Heart right ventricle (tissue), 16 donors: ENCODE data around the gene COL26A1. TPM values are rescaled to one million over a fixed set of nuclear protein-coding genes. Genes with fewer than 3 reads are reported as not detected.

Source experiments
- ATAC-seq, 8 donors: fragments of 200-7000 bp; cut with Tn5 transposase; one replicate each; pipeline ENCODE4 v1.9.1; 2020; ENCODE audit warnings: mild to moderate bottlenecking in 8 of 8, moderate library complexity in 8 of 8, moderate number of reproducible peaks in 1 of 8
- DNase-seq, 2 donors: peaks; one replicate each; pipeline ENCODE4 v3.0.0-alpha.2; 2020
- H3K27ac ChIP-seq, 10 donors: fragments of 200-600 bp; sonication (generic) in 2 of 10; one replicate each; pipeline versions ENCODE4 v1.5.0 to v1.8.0; 2020 to 2022; ENCODE audit warnings: mild to moderate bottlenecking in 3 of 10
- H3K27me3 ChIP-seq, 7 donors: fragments of 200-600 bp; one replicate each; pipeline ENCODE4 v1.8.0; 2021 to 2022; ENCODE audit warnings: mild to moderate bottlenecking in 2 of 7
- H3K36me3 ChIP-seq, 9 donors: fragments of 200-600 bp; sonication (generic) in 1 of 9; one replicate each; pipeline versions ENCODE4 v1.5.0 to v1.8.0; 2020 to 2022; ENCODE audit warnings: mild to moderate bottlenecking in 2 of 9
- H3K4me1 ChIP-seq, 9 donors: fragments of 200-600 bp; sonication (generic) in 1 of 9; one replicate each; pipeline versions ENCODE4 v1.5.0 to v1.8.0; 2020 to 2022; ENCODE audit warnings: mild to moderate bottlenecking in 4 of 9
- H3K4me3 ChIP-seq, 10 donors: fragments of 200-600 bp; sonication (generic) in 2 of 10; one replicate each; pipeline versions ENCODE4 v1.5.0 to v1.8.0; 2020 to 2022; ENCODE audit warnings: mild to moderate bottlenecking in 7 of 10, moderate library complexity in 2 of 10
- H3K9me3 ChIP-seq, 11 donors: fragments of 200-600 bp in 10 of 11; sonication (generic) in 2 of 11; one replicate each; pipeline versions ENCODE4 v1.5.0 to v1.8.0; 2013 to 2022; ENCODE audit warnings: mild to moderate bottlenecking in 2 of 11, control low read depth in 1 of 11, moderate library complexity in 1 of 11
- WGBS, 2 donors: extraction: QIAGEN DNeasy Blood & Tissue Kit; methylation state at CpG; one replicate each; pipeline ENCODE4 v1.1.7; 2013; ENCODE audit warnings: inconsistent platforms in 1 of 2; 5-methylcytosine and 5-hydroxymethylcytosine counted together
- intact Hi-C, 10 donors: fragments of 100-400 bp; cut with DNase I; formaldehyde crosslinking; loops; one replicate each; pipeline versions ENCODE4 v1.11.1 to v1.14.2; 2022
- polyA plus RNA-seq, 2 donors: library from polyadenylated mRNA; stranded (reverse); fragments of 200-250 nt; gene quantifications; one replicate each; pipeline ENCODE4 v1.2.3, GENCODE V29; 2013
- total RNA-seq, 10 donors: library from RNA; stranded (reverse); fragmentation: NEBNext Ultra II Directional in 3 of 10; extraction: Animal tissue kit (Norgen Biotek cat#: 25700) in 3 of 10; gene quantifications; one replicate each; pipeline versions ENCODE4 v1.2.1 to v1.2.4, GENCODE V29; 2021 to 2023
- TF ChIP-seq, protein P1 (sequence below), 9 donors: fragments of 200-600 bp; sonication (generic) in 2 of 9; IDR thresholded peaks; one replicate each; pipeline versions ENCODE4 v1.5.0 to v1.8.0; 2021 to 2022; ENCODE audit warnings: antibody characterized with exemption in 9 of 9, mild to moderate bottlenecking in 5 of 9, moderate library complexity in 1 of 9
- donor health status: Arrhythmogenic right ventricular cardiomyopathy.
- donor health status: ischemic (EF 13 %, LVEDD 7.1; RV severe dilation, severe dysfunction).
- donor health status: healthy with polysubstance abuse.
- donor health status: DM: no; HTN: yes; CAD: no.
- donor health status: DM: no; HTN: no; CAD: no.
- donor health status: ischemic (EF 25% LVEDD 6.9; RV normal size, moderate dysfunction).
- donor health status: ischemic (EF 25% LVEDD 5.7; RV mildly dilated, moderate dysfunction).
- donor health status: healthy.
- donor health status: DM: yes; HTN: yes; CAD: no.
- donor health status: Ischemic cardiomyopathy.
- donor health status: ischemic (EF 35%, LVEDD 5.7; RV mildly dilated, moderate dysfunction).
- donor health status: nonischemic (EF 11% LVEDD 7.7; RV severe dilation, severe dysfunction).
- donor health status: DM: yes; HTN: yes; CAD: no.
- donor health status: PGD.
- donor health status: ischemic (EF 29% LVEDD 5.4; RV normal size, mild dysfunction).
- donor health status: nonischemic (EF 23%, LVEDD 6.1; RV moderate dilation, normal function).

Gene COL26A1
- total and polyA plus RNA-seq, 12 donors = 0.07 to 0.50 TPM; not detected in 10

DNA sequence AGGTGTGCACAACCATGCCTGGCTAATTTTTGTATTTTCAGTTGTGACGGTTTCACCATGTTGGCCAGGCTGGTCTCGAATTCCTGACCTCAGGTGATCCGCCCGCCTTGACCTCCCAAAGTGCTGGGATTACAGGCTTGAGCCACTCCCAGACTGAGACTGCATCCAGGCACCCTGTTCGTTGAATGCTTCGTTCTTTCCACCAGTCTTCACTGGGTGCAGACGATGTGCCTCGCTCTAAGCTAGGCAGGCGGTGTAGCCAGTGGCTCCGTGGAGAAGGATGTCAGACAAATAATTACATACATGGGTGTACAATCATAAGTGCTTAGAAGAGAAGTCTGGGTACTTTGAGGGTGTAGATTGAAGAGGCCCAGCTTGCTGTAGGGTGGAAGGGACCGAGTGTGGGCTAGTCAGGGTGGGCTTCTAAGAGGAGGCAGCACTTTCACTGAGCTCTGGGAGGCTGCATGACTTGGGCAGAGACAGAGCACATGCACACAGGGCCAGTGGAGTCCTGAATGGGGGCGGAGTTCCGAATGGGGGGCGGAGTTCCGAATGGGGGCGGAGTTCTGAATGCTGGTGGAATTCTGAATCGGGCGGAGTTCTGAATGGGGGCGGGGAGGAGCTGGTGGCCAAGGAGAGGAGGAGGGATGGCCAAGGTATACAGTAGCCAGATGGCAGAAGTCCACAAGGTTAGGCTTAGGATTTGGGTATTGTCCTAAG is 74.3 kb downstream of the COL26A1 start:
- DNase-seq (no peak), ATAC-seq (no peak)
- no peak overlapping the region for H3K27ac ChIP-seq
- TF ChIP-seq, protein P1, sequence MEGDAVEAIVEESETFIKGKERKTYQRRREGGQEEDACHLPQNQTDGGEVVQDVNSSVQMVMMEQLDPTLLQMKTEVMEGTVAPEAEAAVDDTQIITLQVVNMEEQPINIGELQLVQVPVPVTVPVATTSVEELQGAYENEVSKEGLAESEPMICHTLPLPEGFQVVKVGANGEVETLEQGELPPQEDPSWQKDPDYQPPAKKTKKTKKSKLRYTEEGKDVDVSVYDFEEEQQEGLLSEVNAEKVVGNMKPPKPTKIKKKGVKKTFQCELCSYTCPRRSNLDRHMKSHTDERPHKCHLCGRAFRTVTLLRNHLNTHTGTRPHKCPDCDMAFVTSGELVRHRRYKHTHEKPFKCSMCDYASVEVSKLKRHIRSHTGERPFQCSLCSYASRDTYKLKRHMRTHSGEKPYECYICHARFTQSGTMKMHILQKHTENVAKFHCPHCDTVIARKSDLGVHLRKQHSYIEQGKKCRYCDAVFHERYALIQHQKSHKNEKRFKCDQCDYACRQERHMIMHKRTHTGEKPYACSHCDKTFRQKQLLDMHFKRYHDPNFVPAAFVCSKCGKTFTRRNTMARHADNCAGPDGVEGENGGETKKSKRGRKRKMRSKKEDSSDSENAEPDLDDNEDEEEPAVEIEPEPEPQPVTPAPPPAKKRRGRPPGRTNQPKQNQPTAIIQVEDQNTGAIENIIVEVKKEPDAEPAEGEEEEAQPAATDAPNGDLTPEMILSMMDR (IDR thresholded peaks at IDR 0.05) = no peak
- 65 to 69% methylated on average over 19 of the region's 19 CpGs for WGBS, 2 donors
- H3K4me3 ChIP-seq = no peak overlapping the region
- intact Hi-C loops = no loop called here
- H3K9me3 ChIP-seq = no peaks in the 10 kb centered on the region
- H3K4me1 ChIP-seq = no peaks in the 10 kb centered on the region
- H3K27me3 ChIP-seq = peaks cover 0 to 80% (median 30%) of the 10 kb centered on the region in 7 donors
- no peaks in the 10 kb centered on the region for H3K36me3 ChIP-seq

DNA sequence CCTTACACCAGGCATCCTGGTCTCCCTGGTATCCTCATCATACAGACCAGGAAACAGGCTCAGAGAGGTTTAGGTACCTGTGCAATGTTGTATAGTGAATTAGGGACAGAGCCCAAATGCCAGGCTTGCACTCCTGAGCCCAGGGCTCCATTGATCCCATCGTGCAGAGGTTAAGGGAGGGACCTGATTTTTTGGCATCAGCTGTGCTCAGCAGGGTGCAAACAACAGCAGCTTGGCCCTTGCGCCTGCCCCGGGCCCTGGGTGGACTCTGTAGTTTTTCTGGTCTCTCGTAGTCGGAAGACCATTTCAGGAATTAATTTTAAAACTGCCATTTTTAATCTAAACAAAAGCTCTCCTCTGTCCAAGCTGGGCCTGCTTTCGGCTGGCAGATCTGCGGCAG is 79.2 kb downstream of the COL26A1 start:
- TF ChIP-seq, protein P1 (IDR thresholded peaks at IDR 0.05) = no peak
- Histone ChIP-seq H3K36me3 (no peaks in the 10 kb centered on the region), H3K4me3 (no peak overlapping the region), H3K27me3 (peaks cover 0 to 65% (median 4%) of the 10 kb centered on the region in 7 donors), H3K4me1 (no peaks in the 10 kb centered on the region), H3K27ac (no peak overlapping the region), H3K9me3 (no peaks in the 10 kb centered on the region)
- intact Hi-C loops = loop anchor here in 1 of 10 donors (1.0 kb wide), 1 partner anchor 23 kb away; no protein-coding TSS in a partner anchor
- DNase-seq (no peak), ATAC-seq (no peak)
- WGBS, 2 donors = 57 to 67% methylated on average over 7 of the region's 7 CpGs

DNA sequence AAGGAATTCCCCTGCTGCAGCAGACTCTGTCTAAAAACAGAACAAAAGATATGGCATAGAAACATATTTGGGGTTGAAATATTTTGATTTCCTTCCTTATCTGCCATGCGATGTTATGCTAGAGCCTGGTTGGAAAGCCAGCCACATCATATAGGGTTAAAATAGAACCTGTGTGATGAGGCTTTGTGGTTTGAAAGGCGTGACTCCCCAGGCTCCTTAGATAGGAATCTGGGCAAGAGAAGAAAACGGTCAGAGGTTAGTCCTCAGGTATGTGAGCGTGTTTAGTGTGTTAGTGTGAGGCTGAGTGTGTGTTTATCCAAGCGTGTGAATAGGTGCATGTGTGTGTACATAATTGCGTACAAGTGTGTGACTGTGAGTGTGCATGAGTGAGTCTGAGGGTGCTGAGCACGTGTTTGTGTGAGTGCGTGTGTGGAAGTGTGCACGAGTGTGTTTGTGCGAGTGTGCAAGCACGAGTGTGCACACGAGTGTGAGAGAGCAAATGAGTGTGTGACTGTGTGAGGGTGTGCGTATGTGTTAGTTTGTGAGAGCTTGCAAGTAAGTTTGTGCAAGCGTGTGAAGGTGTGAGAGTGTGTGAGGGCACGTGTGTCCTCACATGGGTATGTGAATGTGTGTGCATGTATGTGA is 79.9 kb downstream of the COL26A1 start:
- no peaks in the 10 kb centered on the region for H3K4me1 ChIP-seq
- H3K27me3 ChIP-seq = peaks cover 0 to 62% (median 4%) of the 10 kb centered on the region in 7 donors
- TF ChIP-seq, protein P1 (IDR thresholded peaks at IDR 0.05) = no peak
- no peak for DNase-seq
- intact Hi-C loops = loop anchor here in 1 of 10 donors (1.0 kb wide), 1 partner anchor 23 kb away; no protein-coding TSS in a partner anchor
- WGBS, 2 donors = 60 to 67% methylated on average over 15 of the region's 15 CpGs
- no peaks in the 10 kb centered on the region for H3K36me3 ChIP-seq
- H3K27ac ChIP-seq = no peak overlapping the region
- no peak overlapping the region for H3K4me3 ChIP-seq
- no peaks in the 10 kb centered on the region for H3K9me3 ChIP-seq
- no peak for ATAC-seq

DNA sequence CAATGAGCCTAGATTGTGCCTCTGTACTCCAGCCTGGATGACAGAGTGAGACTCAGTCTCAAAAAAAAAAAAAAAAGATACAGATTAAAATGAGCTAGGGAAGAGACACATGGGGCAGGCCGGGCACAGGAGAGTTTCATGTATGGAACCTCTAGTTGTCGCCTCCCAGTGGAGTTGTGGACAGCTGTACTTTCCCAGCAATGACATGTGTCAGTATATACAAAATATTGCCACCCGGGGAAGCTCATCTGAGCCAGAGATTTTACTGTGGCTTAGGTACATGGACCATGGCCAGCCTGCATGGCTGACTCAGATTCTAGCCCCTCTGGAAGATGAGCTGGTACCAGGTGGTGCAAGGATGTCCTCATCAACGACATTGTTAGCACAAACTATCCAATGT is 87.4 kb downstream of the COL26A1 start:
- DNase-seq = no peak
- 81% methylated on average over 4 of the region's 4 CpGs for WGBS, 2 donors
- intact Hi-C loops = no loop called here
- Histone ChIP-seq H3K4me3 (no peak overlapping the region), H3K27ac (no peak overlapping the region), H3K36me3 (no peaks in the 10 kb centered on the region), H3K4me1 (no peaks in the 10 kb centered on the region), H3K27me3 (peaks cover 0 to 19% (median 0%) of the 10 kb centered on the region in 7 donors), H3K9me3 (no peaks in the 10 kb centered on the region)
- ATAC-seq = no peak
- TF ChIP-seq, protein P1 (IDR thresholded peaks at IDR 0.05) = no peak
